Measurements from ENCODE around the gene SLC9A2. TPM values are rescaled to one million over a fixed set of nuclear protein-coding genes. Genes with fewer than 3 reads are reported as not detected.

Gene SLC9A2
- total RNA-seq, 4 donors from 2014 or later = 2.5 to 7.4 (median 5.6) TPM

GRCh38 chr2:102591491-102592045 lies 27.8 kb upstream of the SLC9A2 start:
- no peaks in the 10 kb centered on the region for H3K36me3 ChIP-seq

GRCh38 chr2:102592601-102593000 lies 26.8 kb upstream of the SLC9A2 start:
- Histone ChIP-seq H3K9me3 (no peaks in the 10 kb centered on the region), H3K36me3 (no peaks in the 10 kb centered on the region), H3K27ac (no peak overlapping the region), H3K4me1 (peaks cover 0 to 9% of the 10 kb centered on the region in 2 donors), H3K4me3 (no peak overlapping the region), H3K27me3 (no peaks in the 10 kb centered on the region)
- no peak for DNase-seq
- intact Hi-C loops (cut with DNase I; ENCODE audit: low total_unique reads) (loop anchor here (2.0 kb wide), 1 partner anchor 120 kb away; the partner anchor contains the start of gene SLC9A4), in situ Hi-C loops (cut with MboI; ENCODE audit: low sequenced_read_pairs in 4 of 4) (no loop called here)
- ATAC-seq = no peak
- TF ChIP-seq, protein P1, sequence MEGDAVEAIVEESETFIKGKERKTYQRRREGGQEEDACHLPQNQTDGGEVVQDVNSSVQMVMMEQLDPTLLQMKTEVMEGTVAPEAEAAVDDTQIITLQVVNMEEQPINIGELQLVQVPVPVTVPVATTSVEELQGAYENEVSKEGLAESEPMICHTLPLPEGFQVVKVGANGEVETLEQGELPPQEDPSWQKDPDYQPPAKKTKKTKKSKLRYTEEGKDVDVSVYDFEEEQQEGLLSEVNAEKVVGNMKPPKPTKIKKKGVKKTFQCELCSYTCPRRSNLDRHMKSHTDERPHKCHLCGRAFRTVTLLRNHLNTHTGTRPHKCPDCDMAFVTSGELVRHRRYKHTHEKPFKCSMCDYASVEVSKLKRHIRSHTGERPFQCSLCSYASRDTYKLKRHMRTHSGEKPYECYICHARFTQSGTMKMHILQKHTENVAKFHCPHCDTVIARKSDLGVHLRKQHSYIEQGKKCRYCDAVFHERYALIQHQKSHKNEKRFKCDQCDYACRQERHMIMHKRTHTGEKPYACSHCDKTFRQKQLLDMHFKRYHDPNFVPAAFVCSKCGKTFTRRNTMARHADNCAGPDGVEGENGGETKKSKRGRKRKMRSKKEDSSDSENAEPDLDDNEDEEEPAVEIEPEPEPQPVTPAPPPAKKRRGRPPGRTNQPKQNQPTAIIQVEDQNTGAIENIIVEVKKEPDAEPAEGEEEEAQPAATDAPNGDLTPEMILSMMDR (IDR thresholded peaks at IDR 0.05 in 4 of 5, conservative IDR thresholded peaks at IDR 0.05 in 1 of 5) = peak in 1 of 5 experiments; percentile 19
- no peak for TF ChIP-seq POLR2A (IDR thresholded peaks at IDR 0.05)

More at GRCh38 chr2:102591491-102592045, 27.8 kb upstream of the SLC9A2 start:
- peaks cover 0 to 9% of the 10 kb centered on the region in 2 donors for H3K4me1 ChIP-seq
- DNase-seq (no peak), ATAC-seq (no peak)
- no peaks in the 10 kb centered on the region for H3K27me3 ChIP-seq
- no peaks in the 10 kb centered on the region for H3K9me3 ChIP-seq
- TF ChIP-seq, protein P1 (IDR thresholded peaks at IDR 0.05 in 4 of 5, conservative IDR thresholded peaks at IDR 0.05 in 1 of 5) = no peak
- TF ChIP-seq POLR2A (IDR thresholded peaks at IDR 0.05) = no peak
- no peak overlapping the region for H3K4me3 ChIP-seq
- no peak overlapping the region for H3K27ac ChIP-seq
- intact Hi-C loops (cut with DNase I; ENCODE audit: low total_unique reads) = loop anchor here (2.0 kb wide), 1 partner anchor 119 kb away; the partner anchor contains the start of gene SLC9A4
- in situ Hi-C loops (cut with MboI; ENCODE audit: low sequenced_read_pairs in 4 of 4) = no loop called here

DNA sequence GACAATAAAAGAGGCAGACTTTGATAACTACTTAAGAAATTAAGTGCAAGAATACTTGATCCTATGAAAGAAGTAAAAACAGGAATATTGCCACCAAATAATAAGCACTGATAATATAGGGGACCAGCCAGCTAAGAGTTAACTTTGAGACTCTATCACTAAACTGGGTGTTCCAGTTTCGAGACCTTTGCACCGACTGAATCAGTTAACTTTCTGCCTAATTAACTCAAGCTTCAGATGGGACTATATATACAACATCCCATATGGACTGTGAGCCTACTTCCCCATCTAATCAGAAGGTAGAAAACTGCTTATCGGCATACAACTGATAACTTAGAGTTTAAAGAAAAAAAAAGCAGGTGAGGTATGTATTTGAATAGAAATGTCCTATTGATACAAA lies 25.8 kb upstream of the SLC9A2 start:
- in situ Hi-C loops (cut with MboI; ENCODE audit: low sequenced_read_pairs in 4 of 4) (no loop called here), intact Hi-C loops (cut with DNase I; ENCODE audit: low total_unique reads) (loop anchor here (2.0 kb wide), 1 partner anchor 121 kb away; the partner anchor contains the start of gene SLC9A4)
- DNase-seq (no peak), ATAC-seq (no peak)
- no peaks in the 10 kb centered on the region for H3K36me3 ChIP-seq
- H3K27me3 ChIP-seq = no peaks in the 10 kb centered on the region
- H3K9me3 ChIP-seq = no peaks in the 10 kb centered on the region
- H3K27ac ChIP-seq = no peak overlapping the region
- no peak overlapping the region for H3K4me3 ChIP-seq
- H3K4me1 ChIP-seq = peaks cover 0 to 1% of the 10 kb centered on the region in 2 donors
- no peak for TF ChIP-seq POLR2A (IDR thresholded peaks at IDR 0.05)
- TF ChIP-seq, protein P1 (IDR thresholded peaks at IDR 0.05 in 4 of 5, conservative IDR thresholded peaks at IDR 0.05 in 1 of 5) = no peak

DNA sequence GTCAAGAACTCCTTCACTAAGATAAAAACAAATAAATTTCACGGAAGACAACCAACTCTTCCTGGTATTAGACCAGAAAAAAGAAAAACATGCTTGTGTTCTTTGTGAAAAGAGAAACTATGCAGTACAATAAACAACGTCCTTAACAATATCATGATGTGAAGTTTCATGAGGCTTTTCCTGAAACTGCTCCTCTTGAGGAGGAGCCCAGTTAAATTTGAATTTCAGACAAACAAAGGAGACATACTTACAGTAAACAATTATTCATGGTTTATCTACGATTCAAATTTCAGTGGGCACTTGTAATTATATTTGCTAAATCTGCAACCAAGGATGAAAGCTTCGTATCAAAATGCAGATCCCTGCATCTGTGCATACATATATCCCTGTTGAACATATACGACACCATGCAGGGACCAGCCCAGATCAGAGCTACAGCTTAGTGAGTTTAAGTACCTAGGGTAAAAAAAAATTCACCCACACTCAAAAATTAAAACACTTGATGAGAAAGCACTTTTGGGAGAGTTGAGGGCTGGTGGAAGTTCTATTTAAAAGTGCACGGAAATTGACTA lies 24.8 kb upstream of the SLC9A2 start:
- H3K9me3 ChIP-seq = no peaks in the 10 kb centered on the region
- H3K27me3 ChIP-seq = no peaks in the 10 kb centered on the region
- no peaks in the 10 kb centered on the region for H3K4me1 ChIP-seq
- DNase-seq (no peak), ATAC-seq (no peak)
- in situ Hi-C loops (cut with MboI; ENCODE audit: low sequenced_read_pairs in 4 of 4) (no loop called here), intact Hi-C loops (cut with DNase I; ENCODE audit: low total_unique reads) (no loop called here)
- TF ChIP-seq POLR2A (IDR thresholded peaks at IDR 0.05) = no peak
- TF ChIP-seq, protein P1 (IDR thresholded peaks at IDR 0.05 in 4 of 5, conservative IDR thresholded peaks at IDR 0.05 in 1 of 5) = no peak
- no peak overlapping the region for H3K4me3 ChIP-seq
- no peaks in the 10 kb centered on the region for H3K36me3 ChIP-seq
- no peak overlapping the region for H3K27ac ChIP-seq

Data from gastrocnemius medialis (tissue), 4 donors.